ENCODE results near the gene LRP1B.

LRP1B gene

DNA sequence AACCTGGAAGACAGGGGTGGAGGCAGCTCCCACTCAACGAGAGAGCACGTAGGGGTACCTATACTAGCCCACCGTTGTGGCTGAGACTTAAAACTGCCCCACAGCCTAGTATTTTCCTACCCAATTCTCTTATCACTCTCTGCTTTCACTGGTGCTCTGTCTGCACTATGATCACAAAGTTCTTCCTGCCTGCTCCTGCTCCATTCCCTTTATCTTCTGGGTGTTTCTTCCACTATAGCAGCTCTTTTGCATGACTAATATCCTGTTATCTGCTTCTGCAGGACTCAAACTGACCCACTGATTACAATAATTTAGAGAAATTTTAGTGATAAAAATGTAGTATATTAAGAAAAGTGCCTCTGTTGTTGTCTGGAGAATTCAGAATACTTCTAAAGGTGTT is 184.8 kb downstream of the LRP1B start:
- DNase-seq: no peak

DNA sequence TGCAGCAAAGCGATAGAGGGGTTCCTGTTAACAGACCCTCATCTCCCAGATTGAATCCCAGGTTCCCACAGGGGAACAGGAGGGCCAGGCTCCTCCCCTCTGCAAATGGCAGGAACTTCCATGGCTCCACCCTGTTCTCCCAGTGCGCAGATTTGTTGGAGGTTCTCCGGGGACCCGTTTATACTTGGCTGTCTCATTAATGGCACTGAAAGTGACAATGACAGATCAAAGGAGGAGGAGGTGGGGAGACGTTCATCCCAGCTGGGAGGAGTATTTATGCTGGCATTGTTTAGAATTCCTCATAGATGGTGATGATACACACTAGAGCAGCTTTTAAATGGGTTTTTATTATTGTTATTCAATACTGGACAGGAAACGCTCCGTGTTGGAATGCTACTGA is 186.9 kb downstream of the LRP1B start:
- DNase-seq: no peak

DNA sequence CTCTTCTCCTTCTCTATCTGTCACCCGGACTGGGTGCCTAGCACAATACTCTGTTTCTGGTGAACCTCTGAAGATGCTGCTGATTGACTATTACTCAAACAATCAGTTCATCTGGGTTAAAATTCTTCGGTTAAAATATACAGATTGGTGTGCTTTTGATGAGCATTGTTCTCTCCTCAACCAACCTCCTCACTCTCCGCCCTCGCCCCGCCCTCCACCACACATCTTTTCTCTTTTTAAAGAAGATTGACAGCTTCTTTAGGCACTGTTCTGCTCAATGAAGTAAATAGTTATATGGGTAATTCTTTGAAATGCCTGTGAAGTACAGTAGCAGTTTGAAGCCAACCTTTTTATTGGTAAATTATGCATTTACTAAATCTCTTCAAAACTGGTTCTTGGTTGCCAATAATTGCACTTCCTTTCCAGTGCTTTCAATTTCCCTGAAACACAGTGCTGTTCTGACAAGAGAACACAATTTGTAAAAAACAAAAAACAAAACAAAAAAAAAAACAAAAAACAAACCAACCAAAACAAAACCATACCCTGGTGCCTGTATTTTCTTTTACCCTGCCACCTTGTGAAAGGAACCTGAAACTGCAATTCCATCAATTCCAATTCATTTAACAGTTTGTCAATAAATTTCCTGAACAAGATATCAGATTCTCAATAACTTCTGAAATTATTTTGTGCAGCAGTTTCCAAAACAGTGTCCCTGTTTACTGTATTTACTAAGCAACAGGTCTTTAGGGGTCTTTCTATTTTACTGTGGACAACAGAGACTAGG is 188.6 kb downstream of the LRP1B start:
- no peak for DNase-seq

DNA sequence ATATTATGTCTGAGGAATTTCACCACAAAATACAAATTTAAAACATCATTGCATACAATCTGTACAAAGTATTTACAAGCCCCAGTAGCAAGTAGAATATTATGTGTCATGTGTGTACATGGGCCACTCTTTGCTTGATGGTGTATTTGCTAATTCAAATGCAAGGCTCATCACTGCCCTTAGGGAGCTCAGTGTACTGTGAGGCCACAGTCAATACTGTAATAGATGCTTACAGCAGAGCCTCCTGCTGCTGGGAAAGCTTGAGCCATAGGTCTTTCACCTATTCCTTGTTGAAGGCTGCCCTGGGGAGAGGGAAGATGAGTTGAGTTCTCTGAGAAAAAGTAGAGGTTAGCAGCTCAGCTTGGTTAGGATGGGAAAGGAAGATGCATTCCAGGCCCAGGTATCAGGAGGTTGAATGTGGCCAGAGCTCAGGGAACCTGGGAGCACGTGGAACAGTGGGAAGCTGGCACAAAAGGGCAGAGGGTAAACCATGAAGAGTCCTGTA is 189.6 kb downstream of the LRP1B start:
- no peak for DNase-seq

DNA sequence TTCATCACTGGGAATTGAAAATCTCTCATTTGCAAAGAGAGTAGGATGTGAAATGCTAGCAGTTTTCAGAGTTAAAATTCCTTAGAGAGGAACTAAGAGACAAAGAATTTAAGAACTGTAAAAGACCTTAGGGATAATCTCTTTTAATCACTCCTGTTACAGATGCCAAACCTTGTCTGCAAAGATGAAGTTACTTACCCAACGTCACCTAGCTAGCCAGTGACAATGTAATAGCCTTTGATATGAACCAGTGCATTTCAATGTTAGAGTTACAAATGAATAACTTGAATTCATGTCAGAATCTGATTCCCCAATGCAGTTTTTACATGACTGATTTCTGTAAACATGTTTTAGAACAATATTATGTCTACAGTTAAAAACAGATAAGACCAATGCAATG is 190.1 kb downstream of the LRP1B start:
- DNase-seq: no peak

DNA sequence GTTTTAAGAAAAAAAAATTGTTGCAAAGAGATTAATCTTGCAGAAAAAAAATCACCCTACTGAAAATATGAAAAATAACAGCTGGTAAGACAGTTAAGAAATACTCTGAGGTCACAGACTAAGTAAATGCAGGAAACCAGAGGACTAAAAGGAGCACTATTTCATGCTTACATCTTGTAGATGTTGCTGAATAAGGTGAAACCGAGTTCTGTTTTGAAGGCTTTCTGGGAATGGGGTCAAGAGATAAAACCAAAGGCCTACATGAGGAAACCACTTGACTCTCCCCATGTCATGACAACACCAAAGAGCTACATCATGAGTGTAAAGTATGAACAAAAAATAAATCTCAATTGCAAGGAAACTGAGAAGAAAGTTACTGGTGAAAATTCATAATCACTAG is 197.6 kb downstream of the LRP1B start:
- DNase-seq: no peak

DNA sequence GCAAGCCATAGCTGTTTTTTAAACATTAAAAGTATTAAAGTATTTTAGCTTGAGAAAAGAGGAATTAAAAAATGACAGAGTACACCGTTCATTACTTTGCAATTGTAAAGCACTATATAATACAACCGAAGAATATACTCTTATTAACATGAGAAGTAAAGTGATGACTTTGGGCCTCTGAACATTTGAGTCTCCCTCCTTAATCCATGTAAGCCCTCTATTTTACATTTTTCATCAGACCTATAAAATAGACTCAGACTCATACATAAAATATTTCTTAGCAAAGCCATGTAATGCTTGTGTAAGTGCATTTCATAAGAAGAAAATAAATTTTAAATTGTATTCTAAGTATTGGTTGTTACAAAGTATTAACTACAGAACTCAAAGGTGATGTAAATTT is 198.6 kb downstream of the LRP1B start:
- DNase-seq: no peak

DNA sequence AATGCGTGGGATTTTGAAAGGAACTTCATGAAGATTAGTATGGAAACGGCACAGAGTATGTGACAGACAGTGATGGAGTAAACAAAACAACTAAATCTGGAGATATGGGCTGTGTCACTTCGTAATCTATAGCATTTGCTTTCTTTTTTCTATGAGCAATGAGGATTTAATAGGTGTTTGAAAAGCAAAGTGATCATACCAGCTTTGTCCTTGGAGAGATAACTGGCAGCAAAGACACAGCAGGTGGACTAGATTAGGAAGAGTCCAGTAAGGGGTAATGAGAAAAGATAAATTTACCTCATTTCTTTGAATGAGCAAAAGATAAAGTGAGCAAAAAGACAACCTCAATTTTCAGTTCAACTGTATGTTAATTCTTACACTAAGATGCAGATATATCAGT is 199.0 kb downstream of the LRP1B start:
- no peak for DNase-seq

DNA sequence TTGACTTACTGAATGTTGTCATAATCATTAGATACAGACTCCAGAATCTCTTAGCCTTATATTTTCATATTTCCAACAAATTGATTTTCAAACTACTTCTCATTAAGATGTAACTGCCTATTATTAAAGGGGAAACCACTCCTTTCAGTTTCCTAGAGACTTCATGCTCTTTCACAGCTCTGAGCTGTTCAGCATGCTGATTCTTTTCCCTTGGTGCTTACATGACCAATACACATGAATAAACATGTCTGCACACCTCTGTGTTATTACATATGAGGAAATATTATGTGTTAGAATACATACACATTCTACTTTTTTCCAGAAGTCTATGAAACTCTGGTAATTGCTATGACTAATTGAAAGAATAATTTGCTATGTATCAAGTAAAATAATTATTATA is 200.0 kb downstream of the LRP1B start:
- no peak for DNase-seq

DNA sequence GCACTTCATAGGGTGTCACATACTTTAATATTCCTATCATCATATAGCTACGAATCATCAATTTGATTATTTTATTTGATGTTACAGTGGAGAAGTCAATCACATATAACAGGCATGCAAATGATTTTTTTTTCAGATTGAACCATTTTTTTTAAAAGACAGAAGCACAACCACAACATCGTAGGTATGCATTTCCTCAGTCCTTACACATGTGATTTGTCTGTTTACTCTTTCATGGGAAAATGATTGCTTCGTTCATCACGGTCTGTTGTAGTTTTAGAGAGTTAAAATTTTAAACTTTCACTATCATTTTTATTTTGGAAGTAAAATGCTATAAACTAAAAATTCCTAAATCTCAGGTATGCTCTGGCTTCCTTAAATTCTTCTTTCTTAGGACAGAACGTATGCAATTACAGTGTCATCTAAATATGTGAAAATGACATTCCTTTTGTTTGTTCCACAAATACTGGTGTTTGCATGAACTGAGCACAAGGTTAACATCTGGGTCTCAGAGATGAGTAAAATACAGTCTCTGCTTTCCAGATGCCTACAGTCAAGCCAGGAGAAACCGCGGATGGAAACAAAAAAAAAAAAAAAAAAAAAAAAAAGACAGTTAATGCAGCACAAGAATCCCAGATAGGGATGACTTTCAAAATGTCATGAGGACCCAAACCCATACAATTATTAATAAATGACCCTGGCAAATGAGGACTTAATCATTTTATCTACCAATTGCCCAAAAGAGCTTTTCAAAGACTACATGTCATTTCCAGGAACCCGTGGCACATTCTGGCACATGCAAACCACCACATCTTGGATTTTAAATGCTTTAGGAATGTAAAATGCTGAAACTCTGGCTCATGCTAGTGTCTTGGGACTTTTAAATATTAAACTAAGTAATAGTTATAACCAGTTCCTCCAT is 201.2 kb downstream of the LRP1B start:
- no peak for DNase-seq

DNA sequence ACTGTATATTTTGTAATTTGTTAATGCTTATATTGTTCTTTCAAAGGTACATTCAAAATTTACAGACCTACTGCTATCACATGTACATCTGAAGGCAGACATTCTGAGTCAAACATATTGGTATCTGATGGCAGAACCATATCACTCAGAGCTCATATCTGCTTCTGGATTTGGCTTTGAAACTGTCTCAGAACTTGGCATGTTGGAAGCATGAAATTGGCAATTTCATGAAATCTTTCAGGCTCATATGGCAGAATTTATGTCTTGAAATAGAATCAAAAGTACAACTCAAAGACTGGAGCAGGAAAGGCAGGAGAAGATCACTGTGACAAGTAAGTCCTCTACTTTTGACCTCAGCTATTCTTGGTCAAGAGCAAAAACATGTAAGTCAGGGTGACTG is 202.3 kb downstream of the LRP1B start:
- DNase-seq: no peak

DNA sequence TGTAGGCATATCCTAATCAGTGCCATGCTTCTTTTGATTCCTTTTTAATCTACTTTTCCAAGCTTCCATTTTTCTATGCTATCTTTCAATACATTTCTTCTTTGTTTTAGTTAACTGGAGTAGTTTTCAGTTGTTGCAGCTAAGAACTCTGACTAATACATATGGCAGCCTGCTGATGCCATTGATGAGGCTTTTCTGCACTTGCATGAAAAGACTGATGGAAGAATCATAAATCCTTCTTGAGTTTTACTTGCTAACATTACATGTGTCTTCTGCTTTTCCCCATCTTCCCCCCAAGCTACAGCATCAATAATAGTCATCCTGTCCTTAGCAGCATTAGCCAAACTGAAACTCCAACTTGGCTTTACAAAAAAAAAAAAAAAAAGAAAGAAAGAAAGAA is 203.3 kb downstream of the LRP1B start:
- DNase-seq: no peak

DNA sequence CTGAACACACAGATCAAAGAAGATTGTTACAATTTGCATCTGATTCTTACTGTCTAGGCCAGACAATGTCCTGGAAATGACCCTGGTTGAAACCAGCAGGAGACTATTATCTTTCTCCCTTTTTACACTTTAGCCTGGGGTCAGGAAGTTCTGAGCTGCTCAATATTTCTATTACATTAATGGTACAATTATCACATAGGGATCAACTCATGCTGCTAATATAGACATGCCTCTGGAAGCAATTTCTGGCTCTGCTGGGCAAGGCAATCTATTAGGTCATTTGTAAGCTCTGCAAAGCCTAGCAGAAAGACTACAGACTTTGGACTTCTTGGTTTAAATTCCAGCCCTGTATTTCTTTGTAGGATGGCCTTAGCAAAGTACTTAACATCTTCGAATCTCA is 205.3 kb downstream of the LRP1B start:
- DNase-seq: no peak

DNA sequence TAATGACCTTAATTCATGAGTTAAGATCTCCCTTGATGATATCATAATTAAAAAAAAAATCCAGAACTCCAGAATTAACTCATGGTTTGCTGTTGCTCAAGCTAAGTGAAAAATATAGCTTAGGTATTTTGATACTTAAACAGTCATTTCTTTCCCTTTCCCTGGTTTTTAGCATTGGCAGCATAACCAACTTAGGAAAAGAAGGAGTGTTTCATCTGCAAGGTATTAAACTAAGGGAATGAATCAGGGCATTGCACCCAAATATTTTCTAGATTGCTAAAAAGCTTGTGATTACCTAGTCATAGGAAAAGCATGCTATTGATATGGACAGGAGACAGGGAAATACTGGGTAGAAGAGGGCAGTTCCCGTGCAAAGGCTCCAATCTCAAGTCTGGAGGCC is 207.2 kb downstream of the LRP1B start:
- DNase-seq: no peak

DNA sequence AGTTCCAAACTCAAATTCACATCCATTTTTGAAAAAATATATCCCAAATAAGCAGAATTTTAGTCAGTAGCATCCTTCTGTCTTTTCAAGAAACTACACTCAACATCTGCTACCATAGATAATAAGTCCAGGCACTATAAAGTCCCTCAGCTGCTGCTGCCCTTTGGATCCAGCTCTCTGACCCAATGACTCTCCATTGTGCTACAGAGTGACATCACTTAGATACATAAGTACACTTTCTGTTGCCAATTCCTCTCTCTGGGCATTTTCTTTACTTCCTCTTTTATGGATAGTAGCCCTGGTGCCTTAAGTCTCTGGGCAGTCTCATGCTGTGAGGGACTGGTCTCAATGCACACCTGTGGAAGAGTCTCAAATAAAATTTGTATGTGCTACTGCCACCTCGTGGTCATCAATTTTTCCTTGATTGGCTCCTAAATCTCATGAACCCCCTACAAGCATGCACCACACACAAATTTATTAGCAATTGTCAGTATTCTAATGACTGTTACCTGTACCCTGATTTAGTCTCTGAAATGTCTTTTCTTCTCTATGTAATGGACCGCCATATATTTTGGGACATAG is 219.2 kb downstream of the LRP1B start:
- DNase-seq: no peak

DNA sequence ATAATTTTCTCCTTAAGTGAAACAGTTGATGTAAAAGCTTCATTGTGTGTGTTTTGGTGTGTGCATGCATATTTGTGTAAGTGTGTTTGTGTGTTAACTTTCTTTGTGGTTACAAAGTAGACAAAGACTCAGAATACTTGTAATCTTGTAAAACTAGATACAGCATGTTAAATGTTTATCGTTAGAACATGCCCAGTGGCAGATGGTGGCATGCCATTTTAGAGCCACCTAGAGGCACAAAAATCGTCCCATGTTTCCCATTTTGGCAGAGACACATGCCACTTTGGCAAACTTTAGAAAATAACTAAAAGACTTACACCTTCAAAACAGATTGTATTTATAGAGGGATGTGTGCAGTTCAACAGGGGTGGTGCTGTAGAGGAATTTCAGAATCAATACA is 224.1 kb downstream of the LRP1B start:
- DNase-seq: no peak

DNA sequence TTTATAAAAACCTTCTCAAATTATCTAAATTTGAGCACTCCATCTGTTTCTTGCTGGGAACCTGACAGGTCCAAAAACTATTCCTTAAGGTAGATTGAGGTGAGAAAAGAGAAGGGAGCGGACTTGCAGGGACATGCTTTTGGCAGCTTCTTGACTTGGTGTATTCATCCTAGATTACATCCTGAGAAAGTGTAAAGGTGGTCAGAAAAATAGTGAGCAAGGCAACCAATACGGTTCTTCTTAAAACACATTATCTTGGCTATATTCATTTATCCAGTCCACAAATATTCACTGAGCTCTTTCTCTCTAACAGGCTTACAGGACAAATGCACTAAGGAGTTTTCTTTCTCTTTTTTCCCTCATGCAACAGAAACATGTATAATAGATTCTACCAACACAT is 230.0 kb downstream of the LRP1B start:
- DNase-seq: no peak

DNA sequence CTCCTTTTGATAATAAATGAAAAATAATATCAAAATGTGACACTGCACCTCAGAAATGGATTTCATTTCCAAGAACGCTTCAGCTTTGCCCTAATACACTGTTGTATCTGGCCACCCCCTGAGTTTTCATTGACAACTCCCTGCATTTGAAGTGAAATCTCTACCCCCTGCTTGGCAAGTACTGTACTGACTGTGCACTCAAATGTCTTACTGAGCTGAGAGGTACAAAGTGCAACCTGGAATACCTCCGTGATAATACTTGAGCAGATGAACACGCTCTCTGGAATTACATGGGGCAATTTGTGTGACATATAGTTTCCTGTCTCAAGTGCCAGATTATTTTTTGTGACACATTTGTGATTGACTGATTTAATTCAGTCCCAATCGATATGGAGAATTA is 231.1 kb downstream of the LRP1B start:
- DNase-seq: no peak

DNA sequence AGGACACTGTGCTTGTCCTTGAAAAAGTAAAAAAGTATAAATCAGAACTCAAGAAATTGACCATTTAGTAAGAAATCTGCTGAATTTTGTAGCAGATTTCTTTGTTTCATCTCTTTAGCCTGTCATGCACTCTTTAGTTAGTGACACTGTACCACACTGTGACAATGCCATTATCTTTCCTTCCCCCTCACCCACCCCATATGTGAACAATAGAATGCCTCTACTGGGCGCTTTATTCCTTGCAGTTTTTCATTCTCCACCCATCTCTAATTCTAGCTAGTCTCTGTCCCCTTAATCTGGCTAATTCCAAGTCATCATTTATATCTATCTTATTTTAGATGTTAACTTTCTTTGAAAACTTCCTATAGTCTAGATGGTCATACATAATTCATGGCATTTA is 241.0 kb downstream of the LRP1B start:
- no peak for DNase-seq

DNA sequence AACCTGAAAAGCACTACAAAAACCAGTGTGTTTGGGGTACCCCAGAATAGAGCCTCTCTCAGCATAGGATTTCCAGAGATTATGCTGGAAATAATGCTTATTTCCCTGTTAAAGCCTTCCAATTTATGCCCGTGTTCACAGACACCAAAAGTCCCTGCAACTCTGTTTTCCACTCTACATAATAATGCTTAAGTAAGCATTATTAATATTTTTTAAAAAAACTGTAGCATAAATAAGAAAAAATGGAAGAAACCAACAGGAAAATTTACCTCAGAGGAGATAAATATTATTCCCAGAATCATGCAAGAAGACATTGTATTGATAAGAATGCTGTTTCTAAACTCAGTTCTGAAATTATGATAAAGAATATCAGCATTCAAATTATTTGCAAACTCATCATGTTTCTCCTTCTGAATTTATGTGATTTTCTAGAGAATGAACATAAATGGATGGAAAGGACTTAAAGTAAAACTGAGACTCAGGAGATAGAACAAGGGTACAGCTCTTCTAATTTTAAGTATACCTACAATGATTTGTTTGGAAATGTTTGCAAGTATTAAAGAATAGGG is 241.7 kb downstream of the LRP1B start:
- no peak for DNase-seq

DNA sequence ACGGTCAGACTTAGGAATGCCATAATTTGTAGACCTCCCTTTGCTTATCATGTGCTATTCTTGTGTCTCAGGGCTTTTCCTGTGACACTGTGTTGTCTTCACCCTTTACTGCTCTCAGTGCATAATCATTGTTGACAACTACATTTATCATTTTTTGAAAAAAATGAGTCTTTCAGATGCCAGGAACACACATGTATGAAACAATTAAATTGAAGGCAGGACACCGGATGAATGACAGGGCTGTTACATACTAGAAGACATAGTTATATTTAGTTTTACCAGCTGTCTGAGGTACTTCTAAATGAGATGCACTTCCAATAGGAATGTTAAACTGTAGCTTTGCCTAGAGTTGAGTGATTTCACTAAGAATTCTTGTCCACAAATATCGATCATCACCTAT is 243.5 kb downstream of the LRP1B start:
- DNase-seq: no peak

DNA sequence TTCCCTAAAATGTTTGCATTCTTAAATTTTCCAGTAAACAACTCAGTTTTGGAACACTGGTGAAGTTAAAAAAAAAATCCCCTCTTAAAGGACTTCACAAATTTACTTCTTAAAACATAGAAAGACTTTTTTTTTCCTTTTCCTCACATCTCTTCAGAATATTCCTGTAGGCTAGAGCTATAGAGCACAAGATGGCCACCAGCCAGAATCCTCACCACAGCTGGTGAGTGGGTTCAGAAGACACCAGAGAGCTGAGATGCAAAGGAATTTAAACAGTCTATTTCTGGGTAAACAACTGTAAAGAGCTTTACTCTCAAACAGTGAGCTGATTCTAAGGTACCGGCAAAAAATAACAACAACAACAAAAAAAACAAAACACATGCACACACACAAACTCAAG is 252.8 kb downstream of the LRP1B start:
- DNase-seq: no peak

DNA sequence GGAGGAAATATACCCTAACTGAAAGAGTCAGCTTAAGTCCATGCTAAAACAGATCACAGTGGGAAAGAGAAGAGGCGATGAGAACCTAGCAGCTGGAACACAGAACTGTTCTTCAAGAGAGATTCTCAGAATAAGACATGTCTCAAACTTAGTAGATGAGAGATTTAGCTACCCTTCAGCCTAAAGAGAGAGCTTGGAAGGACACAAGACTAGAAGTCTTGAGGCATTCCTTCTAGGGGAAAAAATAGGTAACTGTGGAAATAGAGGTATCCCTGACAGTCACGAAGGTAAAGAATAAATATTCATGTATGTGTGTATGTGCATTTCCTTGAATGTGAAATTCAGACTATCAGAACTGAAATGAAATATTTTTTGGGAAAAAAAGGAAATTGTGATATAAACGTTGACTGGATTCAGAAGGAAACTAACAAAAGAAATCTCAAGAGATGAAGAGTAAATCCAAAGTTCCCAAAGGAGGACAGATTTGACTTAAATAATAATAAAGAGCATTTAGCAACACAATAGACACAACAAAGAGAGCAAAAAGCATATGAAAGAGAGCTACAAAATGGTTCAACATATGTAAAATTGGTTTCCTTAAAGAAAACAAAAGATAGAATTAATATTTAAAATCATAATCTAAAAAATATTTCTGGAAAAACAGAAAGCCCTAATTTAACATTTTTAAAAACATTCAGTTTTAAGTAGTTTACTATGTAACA is 258.7 kb downstream of the LRP1B start:
- DNase-seq: no peak

All from CD4-positive, alpha-beta T cell treated with Interleukin-6 for 4 hours (primary cell).